HepG2 (cell line): ENCODE measurements around the gene SETD2. TPM values are rescaled to one million over a fixed set of nuclear protein-coding genes. Genes with fewer than 3 reads are reported as not detected.

Experiments used
- ATF3 ChIP-seq: sonication (generic); formaldehyde crosslinking; IDR thresholded peaks from 2 replicates; pipeline ENCODE4 v1.4.0; 2020; ENCODE audit warnings: missing genetic modification reagents
- DRAP1 ChIP-seq: IDR thresholded peaks from 2 replicates; pipeline ENCODE4 v1.6.1; 2016; ENCODE audit warnings: missing genetic modification reagents, missing compliant biosample characterization
- HES4 ChIP-seq: sonication (generic); formaldehyde crosslinking; IDR thresholded peaks from 2 replicates; pipeline ENCODE4 v1.9.0; 2021; ENCODE audit warnings: mild to moderate bottlenecking, missing genetic modification reagents, borderline replicate concordance
- NFE2L1 ChIP-seq: sonication (generic); formaldehyde crosslinking; IDR thresholded peaks from 2 replicates; pipeline ENCODE4 v1.4.0; 2020; ENCODE audit warnings: missing genetic modification reagents, mild to moderate bottlenecking, borderline replicate concordance
- POLR2AphosphoS2 ChIP-seq: IDR thresholded peaks from 2 replicates; pipeline ENCODE4 v1.6.1; 2011; ENCODE audit warnings: low read depth, low read length, improper control_type of control experiment
- TARDBP ChIP-seq: sonication (generic); formaldehyde crosslinking; IDR thresholded peaks from 2 replicates; pipeline ENCODE4 v1.8.0; 2022; ENCODE audit warnings: mild to moderate bottlenecking, missing genetic modification reagents
- TBP ChIP-seq: sonication (generic); formaldehyde crosslinking; IDR thresholded peaks from 2 replicates; pipeline ENCODE4 v1.5.0; 2020; ENCODE audit warnings: missing genetic modification reagents
- YEATS2 ChIP-seq: sonication (generic); formaldehyde crosslinking; IDR thresholded peaks from 2 replicates; pipeline ENCODE4 v1.4.0; 2020; ENCODE audit warnings: missing genetic modification reagents, borderline replicate concordance
- ZFP41 ChIP-seq: sonication (generic); formaldehyde crosslinking; IDR thresholded peaks from 2 replicates; pipeline ENCODE4 v1.4.0; 2020; ENCODE audit warnings: mild to moderate bottlenecking, missing genetic modification reagents, borderline replicate concordance
- ZFX ChIP-seq: sonication (generic); formaldehyde crosslinking; IDR thresholded peaks from 2 replicates; pipeline ENCODE4 v1.4.0; 2020; ENCODE audit warnings: mild to moderate bottlenecking, low read depth, missing genetic modification reagents, moderate library complexity
- ZGPAT ChIP-seq: IDR thresholded peaks from 2 replicates; pipeline ENCODE4 v1.6.1; 2016; ENCODE audit warnings: mild to moderate bottlenecking
- ZNF20 ChIP-seq: sonication (generic); formaldehyde crosslinking; IDR thresholded peaks from 2 replicates; pipeline ENCODE4 v1.4.0; 2020; ENCODE audit warnings: mild to moderate bottlenecking, moderate library complexity, missing genetic modification reagents
- ZNF234 ChIP-seq: sonication (generic); formaldehyde crosslinking; conservative IDR thresholded peaks from 2 replicates; pipeline ENCODE4 v1.5.1; 2020; ENCODE audit warnings: mild to moderate bottlenecking, missing genetic modification reagents
- ZNF556 ChIP-seq: sonication (generic); formaldehyde crosslinking; IDR thresholded peaks from 2 replicates; pipeline ENCODE4 v1.4.0; 2020; ENCODE audit warnings: mild to moderate bottlenecking, missing genetic modification reagents, borderline replicate concordance
- ZNF687 ChIP-seq: sonication (generic); formaldehyde crosslinking; IDR thresholded peaks from 2 replicates; pipeline ENCODE4 v1.5.1; 2020; ENCODE audit warnings: mild to moderate bottlenecking, missing genetic modification reagents, moderate library complexity
- ZNF782 ChIP-seq: sonication (generic); formaldehyde crosslinking; IDR thresholded peaks from 2 replicates; pipeline ENCODE4 v1.4.0; 2020; ENCODE audit warnings: missing genetic modification reagents, mild to moderate bottlenecking, borderline replicate concordance
- ZNF891 ChIP-seq: sonication (generic); formaldehyde crosslinking; IDR thresholded peaks from 2 replicates; pipeline ENCODE4 v1.5.0; 2020; ENCODE audit warnings: mild to moderate bottlenecking, missing genetic modification reagents
- polyA plus RNA-seq, 8 experiments: library from polyadenylated mRNA; depleted of rRNA in 3 of 8; stranded (reverse) in 7 of 8; unstranded in 1 of 8; fragments of >200 nt; fragmentation: Illumina TruSeq in 4 of 8; extraction: Trizol in 4 of 8; gene quantifications; 2 replicates each; pipeline versions ENCODE4 v1.2.1 to v1.2.3, GENCODE V29; 2011 to 2016; ENCODE audit warnings: low read depth in 4 of 8, missing spikeins in 1 of 8, mixed read lengths in 1 of 8; ENCODE audit not compliant: insufficient read depth in 1 of 8
- total RNA-seq, 5 experiments: library from RNA; depleted of rRNA; stranded (reverse); fragments of >200 nt; fragmentation: Illumina TruSeq; extraction: Trizol; gene quantifications; 2 replicates each; pipeline ENCODE4 v1.2.3, GENCODE V29; 2016; ENCODE audit warnings: low read depth in 1 of 5
- TF ChIP-seq, protein P1 (sequence below): sonication (generic); formaldehyde crosslinking; IDR thresholded peaks from 2 replicates; pipeline ENCODE4 v1.5.1; 2020; ENCODE audit warnings: mild to moderate bottlenecking, moderate library complexity, missing genetic modification reagents

SETD2 gene
- total and polyA plus RNA-seq, 2 of the 13 experiments (the other 11 are each of a cell fraction or from before 2014, with no cell fraction given) = 14.2 to 24.2 TPM

DNA sequence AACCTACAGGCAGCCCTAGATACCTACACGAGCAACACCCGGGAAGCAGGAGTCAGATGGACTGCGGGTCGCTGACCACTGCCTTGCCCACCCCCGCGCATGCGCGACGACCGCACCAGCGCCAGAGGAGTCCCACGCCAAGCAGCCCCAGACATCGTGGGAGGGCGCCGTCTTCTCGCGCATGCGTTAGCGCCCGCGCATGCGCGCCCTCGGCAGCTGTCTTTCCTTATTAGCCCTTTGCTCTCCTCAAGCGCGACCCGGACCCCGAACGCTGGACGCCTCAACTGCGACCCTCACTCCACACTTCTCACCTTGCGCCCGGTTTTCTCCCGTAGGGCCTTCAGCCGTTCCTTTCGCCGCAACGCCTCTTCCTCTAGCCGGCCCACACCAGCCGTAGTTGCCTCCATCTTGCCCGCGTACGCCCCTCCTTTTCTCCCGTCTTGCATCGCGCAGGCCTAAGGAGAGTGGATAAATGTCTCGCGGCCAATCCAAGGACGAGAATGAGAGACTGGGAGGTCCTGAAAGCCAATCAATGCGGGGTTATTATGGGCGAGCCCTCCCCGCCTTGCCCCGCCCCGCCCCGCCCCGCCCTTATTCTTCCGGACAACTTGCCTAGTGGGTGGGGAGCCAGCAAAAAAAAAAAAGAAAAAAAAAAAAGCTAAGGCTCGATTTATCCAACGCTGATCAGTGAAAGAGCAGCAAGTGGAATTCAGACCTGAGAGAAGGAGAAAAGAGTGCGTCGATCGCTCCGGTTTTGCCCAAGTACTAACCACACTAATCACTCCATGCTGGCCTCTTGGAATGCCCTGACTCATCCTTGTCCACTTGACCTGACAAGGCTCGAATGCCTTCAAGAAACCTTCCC lies 187.4 kb downstream of the SETD2 start, which contains the start of gene CCDC12 (continued):
- peak; percentile 92 for TF ChIP-seq ZNF687 (CRISPR knock-in tag)
- peak; percentile 81 for TF ChIP-seq ZFX (CRISPR knock-in tag)
- TF ChIP-seq, protein P1, sequence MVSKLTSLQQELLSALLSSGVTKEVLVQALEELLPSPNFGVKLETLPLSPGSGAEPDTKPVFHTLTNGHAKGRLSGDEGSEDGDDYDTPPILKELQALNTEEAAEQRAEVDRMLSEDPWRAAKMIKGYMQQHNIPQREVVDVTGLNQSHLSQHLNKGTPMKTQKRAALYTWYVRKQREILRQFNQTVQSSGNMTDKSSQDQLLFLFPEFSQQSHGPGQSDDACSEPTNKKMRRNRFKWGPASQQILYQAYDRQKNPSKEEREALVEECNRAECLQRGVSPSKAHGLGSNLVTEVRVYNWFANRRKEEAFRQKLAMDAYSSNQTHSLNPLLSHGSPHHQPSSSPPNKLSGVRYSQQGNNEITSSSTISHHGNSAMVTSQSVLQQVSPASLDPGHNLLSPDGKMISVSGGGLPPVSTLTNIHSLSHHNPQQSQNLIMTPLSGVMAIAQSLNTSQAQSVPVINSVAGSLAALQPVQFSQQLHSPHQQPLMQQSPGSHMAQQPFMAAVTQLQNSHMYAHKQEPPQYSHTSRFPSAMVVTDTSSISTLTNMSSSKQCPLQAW (CRISPR knock-in tag) = peak; percentile 53; the same call in 1 of the 2 replicates
- 0 out of 2 replicates have a peak, but pooled peaks have one; percentile 6 for TF ChIP-seq ATF3
- peak; percentile 62 for TF ChIP-seq YEATS2 (CRISPR knock-in tag)
- TF ChIP-seq ZNF234 = no peak
- TF ChIP-seq DRAP1 (CRISPR knock-in tag) = peak; percentile 77
- no peak for TF ChIP-seq ZFP41 (CRISPR knock-in tag)
- TF ChIP-seq ZNF782 (CRISPR knock-in tag) = 0 out of 2 replicates have a peak, but pooled peaks have one; percentile 37
- TF ChIP-seq ZNF556 (CRISPR knock-in tag) = 0 out of 2 replicates have a peak, but pooled peaks have one; percentile 4
- peak; percentile 73; the same call in 1 of the 2 replicates for TF ChIP-seq ZGPAT (CRISPR knock-in tag)
- no peak for TF ChIP-seq POLR2AphosphoS2
- TF ChIP-seq ZNF20 (CRISPR knock-in tag) = no peak
- TF ChIP-seq HES4 (CRISPR knock-in tag) = peak; percentile 77; the same call in 1 of the 2 replicates
- TF ChIP-seq NFE2L1 = no peak
- peak; percentile 40; the same call in 1 of the 2 replicates for TF ChIP-seq ZNF891 (CRISPR knock-in tag)
- TF ChIP-seq TARDBP (CRISPR knock-in tag) = peak; percentile 81
- no peak for TF ChIP-seq TBP (CRISPR knock-in tag)
